HUDEP-2 (cell line): ENCODE measurements around the gene TMEM178A.
"Not testable (repeated sequence)": the region's sequence is repeated elsewhere in the genome, so short reads cannot be mapped to it uniquely, and the experiment has no call there.

Experiments used
- DNase-seq, 76 experiments: peaks; one replicate each; lab custom pipeline; 2025; ENCODE audit not compliant: unreplicated experiment in 76 of 76; lab: John Stamatoyannopoulos, UW

Gene TMEM178A

GRCh38 chr2:39708003-39708402, 42.3 kb downstream of the TMEM178A start:
- no peak for DNase-seq

GRCh38 chr2:39710807-39711206, 45.1 kb downstream of the TMEM178A start:
- no peak for DNase-seq

DNA sequence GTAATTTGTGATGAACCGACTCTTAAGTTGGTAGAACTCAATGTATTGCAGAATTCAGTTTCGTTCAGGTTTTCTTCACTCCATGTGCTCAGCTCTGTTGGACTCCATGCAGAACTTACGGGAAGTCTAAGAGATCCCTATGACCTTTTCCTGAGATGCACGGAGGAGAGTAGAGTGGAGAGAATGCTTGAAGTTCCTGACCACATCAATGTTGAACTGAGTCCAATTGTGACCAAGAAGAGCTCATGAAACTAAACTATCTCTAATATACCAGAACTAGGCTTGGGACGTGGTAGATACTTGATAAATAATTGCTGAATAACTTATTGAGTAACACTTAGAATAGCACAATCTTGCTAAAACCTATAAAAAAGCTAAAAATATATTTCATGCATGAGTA, 47.2 kb downstream of the TMEM178A start:
- no peak for DNase-seq

GRCh38 chr2:39715095-39715494, 49.4 kb downstream of the TMEM178A start:
- no peak for DNase-seq

DNA sequence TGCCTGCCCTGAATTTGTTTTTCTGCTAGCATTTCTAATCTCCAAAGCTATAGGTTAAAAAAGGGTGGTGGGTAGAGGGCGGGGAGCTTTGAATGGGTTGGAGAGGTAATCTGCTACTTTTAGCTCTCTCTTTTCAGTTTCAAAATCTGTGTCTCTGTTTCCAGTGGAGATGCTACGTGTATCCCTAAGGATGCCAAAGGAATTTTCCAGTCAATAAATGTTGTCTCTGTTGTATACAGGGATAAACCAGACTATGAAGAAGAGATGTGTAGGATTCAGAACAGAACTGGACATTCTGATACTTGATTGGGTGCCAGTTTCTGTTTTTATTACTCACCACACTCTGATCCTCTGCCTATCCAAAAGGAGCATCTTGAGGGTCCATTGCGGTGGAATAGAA, 50.1 kb downstream of the TMEM178A start:
- no peak for DNase-seq

- no peak for DNase-seq
These were observed 51.4 kb downstream of the TMEM178A start for GRCh38 chr2:39717067-39717466.

GRCh38 chr2:39718483-39718882, 52.8 kb downstream of the TMEM178A start:
- no peak for DNase-seq

DNA sequence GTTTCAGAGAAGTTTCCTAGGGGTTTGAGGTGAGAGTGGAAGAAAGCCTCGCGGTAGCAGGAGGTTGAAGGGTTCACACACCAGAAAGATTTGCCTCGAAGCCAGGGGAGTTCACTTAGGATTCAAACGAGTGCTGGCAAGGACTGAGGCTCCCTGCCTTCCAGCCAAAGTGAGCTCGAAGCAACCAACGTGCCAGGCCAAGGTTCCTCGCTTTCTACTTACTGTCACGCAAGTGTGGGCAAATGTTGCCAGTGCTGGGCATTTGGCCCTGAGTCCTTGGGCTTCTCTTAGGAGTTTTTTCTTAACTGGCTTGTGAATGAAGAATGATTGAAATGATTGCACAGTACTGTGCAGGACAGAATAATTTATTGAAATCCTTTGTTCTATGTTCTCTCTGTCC, 53.6 kb downstream of the TMEM178A start:
- no peak for DNase-seq

DNA sequence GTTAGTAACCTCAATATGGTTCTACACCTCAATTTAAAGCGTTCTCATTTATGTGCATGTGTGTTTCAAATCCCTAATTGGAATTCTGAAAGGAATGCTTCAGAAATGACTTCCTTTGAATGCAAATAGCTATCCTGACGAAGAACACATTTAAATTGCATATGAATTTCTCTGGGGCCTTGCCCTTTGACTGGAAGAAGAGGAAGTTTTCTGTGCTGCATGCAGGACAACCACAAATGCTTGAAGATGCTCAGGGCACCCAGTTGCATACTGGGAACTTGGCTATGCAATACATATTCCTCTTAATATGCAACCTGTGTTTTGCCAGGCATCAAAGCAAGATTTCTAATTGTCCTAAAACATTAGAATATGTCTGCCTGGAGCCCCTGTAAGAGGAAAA, 55.3 kb downstream of the TMEM178A start:
- no peak for DNase-seq

- DNase-seq = no peak
These were observed 57.8 kb downstream of the TMEM178A start for GRCh38 chr2:39723497-39723896.

- DNase-seq = no peak
These were observed 58.5 kb downstream of the TMEM178A start for GRCh38 chr2:39723946-39724827.

DNA sequence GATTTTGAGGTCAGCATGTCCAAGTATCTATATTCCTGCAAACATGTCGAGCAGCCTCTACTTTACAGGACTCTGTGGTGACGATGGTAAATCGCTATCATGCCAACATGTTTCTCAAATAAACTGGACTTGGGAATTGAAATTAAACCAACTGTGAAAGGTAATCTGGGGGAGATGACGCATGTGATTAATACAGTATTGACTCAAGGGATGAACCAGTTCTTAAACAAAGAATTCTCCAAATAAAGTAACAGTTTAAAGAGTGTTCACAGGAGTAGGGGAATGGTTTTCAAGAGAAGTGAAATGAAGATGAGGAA, 59.1 kb downstream of the TMEM178A start:
- DNase-seq = no peak

DNA sequence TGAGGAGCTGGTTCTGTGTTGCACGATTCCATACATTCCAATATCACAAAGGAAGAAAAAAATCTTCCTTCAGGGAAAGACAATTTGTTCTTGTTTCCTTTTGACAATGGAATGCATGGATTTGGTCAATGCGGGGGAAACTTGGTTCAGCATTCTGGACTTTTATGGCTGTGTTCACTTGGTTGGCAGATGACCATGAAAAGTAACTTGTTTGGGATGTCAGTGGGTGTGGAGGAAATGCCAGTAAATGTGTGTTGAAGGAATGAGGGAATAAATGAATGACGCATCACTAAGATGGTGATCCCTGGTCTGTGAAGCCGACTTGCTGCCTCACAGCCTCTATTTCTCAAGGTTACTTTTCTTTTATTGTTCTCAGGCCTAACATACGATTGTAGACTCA, 59.7 kb downstream of the TMEM178A start:
- DNase-seq = no peak

GRCh38 chr2:39728085-39728484, 62.4 kb downstream of the TMEM178A start:
- not testable (repeated sequence) for DNase-seq

- peak in 31 of 76 experiments; percentile 1 to 39 (median 14) for DNase-seq
These were observed 63.2 kb downstream of the TMEM178A start for GRCh38 chr2:39728941-39729351.

- DNase-seq = no peak
These were observed 64.6 kb downstream of the TMEM178A start for GRCh38 chr2:39730276-39730675.

- DNase-seq = peak in 14 of 76 experiments; percentile 2 to 39 (median 14)
These were observed 65.1 kb downstream of the TMEM178A start for GRCh38 chr2:39730685-39731302.

DNA sequence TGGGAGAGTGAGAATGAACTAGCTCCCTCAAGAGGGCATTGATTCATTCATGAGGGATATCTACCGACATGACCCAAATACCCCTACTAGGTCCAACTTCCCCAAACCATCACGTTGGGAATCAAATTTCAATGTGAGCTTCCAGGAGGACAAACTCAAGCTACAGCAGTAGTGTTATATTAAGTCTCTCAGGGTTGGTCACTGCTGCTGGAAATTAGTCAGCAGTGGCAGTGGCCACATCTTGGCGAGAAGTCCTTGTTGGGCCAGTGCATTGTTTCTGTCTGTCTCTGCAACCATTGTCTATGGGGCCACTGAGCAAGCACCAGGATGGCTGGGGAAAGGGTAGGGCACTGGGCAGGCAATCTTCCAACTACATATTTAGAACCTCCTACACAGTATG, 65.8 kb downstream of the TMEM178A start:
- no peak for DNase-seq

DNA sequence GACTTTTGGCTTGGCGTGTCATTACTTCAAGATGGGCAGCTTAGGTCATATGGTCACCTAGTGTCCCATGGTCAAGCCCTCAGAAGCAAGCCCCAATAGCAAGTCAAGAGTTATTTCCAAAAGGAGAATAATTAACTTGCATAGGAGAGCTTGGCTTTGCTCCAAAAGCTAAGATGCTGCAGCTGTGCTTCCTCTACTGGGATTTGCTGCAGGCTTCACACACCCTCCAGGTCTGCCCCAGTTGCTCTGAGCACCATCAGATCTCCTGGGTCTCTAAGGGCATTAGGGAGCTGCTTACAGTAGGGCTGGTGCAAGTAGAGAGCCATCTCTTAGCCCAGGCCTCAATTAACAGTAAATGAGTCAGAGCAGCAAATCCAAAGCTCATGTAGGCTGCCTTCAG, 66.8 kb downstream of the TMEM178A start:
- no peak for DNase-seq

GRCh38 chr2:39733070-39733674, 67.5 kb downstream of the TMEM178A start:
- DNase-seq = no peak

DNA sequence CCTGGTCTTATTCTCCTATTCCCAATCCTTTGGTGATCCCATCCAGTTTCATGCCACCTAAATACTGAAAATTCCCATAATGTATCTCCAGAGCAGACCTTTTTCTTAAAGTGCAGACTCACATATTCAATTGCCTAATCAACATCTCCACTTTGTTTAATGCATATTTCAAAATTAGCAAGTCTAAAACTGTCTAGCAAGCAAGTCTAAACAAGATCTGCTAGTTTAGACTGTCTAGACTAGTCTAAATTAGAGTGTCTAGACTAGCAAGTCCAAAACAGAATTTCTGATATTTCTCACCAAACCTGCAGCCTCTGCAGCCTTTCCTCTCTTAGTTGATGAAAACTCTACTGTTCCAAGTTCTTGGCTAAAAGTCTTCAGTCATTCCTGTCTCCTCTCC, 68.7 kb downstream of the TMEM178A start:
- DNase-seq = no peak

DNA sequence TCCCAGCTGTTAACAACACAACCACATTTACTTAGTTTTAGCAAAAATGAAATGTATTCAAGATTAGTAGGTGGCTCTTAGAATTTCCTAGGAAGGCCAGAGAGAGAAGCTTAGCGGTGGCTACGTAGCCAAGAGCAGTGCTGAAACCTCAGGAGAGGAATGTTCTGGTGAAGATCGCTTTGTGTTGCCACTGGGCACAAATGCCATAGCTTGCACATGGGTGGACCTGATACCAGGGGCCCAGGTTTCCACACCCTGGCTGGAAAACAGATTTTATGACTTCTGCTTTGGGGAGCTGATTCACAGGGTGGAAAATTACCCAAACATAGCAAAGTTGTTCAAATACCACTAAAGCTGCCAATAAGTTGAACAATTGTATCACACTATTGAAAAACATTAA, 69.9 kb downstream of the TMEM178A start:
- DNase-seq = no peak
